SKM-1 treated with dmso at 0.1 percent for 144 hours (cell line): Measurements from ENCODE around the gene CD99.

Source experiments
- DNase-seq: peaks from one replicate; lab custom pipeline; 2025; ENCODE audit not compliant: unreplicated experiment; lab: John Stamatoyannopoulos, UW

Gene CD99

GRCh38 chrX:2690856-2691542, at the start of gene CD99:
Gene CD99 (plus strand): TSS chrX:2691295. CDS start chrX:2691361, 66 bp downstream.
- no peak for DNase-seq

- DNase-seq: no peak
These were observed 48.9 kb upstream of the CD99 start for GRCh38 chrX:2642146-2642545.

- no peak for DNase-seq
These were observed 48.3 kb upstream of the CD99 start for GRCh38 chrX:2642791-2643190.

GRCh38 chrX:2643880-2644279, 47.2 kb upstream of the CD99 start:
- no peak for DNase-seq

DNA sequence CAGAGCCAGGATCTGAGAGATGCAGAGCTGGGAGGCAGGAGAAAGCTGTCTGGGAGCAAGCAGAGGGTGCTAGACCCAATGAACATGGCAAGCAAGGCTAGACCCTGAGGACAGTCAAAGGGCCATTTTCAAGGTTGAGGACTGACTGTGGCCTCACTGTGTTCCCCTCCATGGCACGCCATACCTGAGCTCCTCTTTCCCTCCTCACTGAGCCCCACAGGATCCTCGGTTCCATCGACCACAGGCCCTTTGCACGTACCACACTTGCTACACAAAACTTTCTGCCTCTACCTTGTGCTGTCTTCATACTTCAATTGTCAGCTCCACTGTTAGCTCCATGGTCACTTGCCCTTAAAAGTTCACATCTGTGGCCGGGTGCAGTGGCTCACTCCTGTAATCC, 45.5 kb upstream of the CD99 start:
- DNase-seq: no peak

DNA sequence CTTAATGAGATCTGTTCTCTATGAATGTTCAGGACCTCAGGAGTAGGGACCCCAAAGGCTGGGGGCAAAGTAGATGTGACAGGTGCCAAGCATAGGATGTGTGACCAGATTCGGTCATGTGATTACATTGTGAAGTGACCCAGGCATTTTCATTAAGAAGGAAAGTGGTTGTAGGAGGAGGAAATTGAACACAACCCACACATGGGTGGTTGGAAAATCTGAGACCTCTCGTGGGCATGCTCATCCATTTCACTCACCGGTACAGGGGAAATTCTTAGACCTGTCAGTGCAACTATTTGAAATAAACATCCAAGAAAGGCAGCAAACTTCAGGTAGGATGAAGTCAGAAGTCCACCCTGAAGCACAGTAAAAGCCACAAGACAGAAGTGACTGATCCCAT, 43.5 kb upstream of the CD99 start:
- DNase-seq: no peak

- DNase-seq: no peak
These were observed 41.1 kb upstream of the CD99 start for GRCh38 chrX:2650037-2650436.

DNA sequence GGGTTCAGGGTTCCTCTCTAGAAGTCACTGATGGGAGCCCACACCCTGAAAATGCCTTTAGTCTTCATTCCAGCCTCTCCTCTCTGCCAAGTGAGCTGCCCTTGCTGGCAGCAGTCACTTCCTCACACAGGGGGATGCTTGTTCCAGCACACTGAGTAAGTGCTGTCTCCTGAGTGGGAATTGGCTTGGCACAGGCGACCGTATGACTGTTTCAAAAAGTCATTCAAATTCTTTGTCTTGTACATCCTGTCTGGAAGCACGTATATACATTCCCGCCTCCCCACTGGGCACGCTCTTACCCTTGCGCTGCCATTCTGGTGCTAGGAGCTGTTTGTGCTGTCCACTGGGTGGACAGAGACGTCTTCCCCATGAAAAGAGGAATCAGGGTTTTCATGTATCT, 40.2 kb upstream of the CD99 start:
- DNase-seq: no peak

GRCh38 chrX:2652106-2652505, 39.0 kb upstream of the CD99 start:
- no peak for DNase-seq

DNA sequence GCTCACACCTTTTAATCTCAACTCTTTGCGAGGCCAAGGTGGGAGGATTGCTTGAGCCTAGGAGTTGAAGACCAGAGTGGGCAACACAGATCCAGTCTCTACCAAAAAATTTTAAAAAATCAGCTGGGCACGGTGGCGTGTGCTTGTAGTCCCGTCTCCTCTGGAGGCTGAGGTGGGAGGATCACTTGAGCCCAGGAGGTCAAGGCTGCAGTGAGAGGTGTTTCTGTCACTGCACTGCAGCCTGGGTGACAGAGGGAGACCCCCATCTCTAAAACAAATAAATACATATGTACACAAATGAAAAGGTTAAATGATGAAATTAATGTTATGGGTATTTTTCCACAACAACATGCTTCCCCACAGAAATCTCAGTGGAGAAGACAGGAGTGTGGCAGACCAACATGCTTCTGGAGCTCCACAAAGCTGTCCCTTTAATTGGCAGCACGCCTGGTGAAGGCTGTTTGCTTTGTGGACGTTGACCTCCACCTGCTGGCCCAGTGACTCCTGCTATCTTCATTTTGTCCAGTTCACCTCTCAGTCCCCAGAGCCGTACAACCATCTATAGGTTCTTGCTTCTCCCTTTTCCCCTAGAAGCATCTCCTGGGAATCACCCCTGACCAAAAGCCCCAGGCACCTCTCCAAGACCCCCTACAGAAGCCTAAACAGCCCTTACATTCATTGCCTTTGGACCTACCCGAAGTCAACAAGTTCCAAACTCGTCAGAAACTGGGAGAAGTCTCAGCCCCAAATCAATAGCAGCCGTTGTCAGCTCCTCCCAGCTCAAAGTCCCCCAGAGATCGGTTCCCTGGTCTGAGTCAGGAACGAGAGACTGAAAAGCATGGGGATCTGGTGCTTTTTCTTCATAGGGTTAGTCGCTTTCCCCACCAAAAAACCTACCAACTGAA, 36.4 kb upstream of the CD99 start:
- no peak for DNase-seq

DNA sequence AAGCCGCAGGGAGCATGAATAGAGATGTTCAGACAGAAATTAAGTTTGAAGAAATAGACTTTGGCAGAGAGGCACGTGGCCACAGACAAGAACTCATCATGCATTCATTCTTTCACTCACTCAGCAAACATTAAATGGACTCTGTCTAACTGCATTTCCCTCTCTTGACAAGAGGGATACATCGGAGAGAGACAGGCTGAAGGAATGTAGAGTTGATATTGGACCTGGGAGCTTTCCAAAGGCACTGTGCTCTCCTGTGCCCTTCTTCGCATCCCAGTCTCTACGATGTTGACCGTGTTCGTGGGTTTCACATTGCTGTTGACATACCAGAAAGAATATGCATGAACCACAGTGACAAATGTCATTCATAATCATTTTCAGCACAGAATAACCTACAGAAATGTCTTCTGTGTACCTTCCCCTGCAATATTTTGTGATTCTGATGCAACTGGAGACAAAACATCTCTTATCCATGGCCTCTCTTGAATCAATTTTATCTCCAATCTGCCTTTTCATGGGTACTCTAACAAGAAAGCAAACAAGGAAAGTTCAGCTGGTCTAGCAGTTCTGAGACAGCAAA, 34.7 kb upstream of the CD99 start:
- no peak for DNase-seq

- DNase-seq: no peak
These were observed 33.5 kb upstream of the CD99 start for GRCh38 chrX:2657532-2658113.

GRCh38 chrX:2658585-2659292, 32.4 kb upstream of the CD99 start:
- no peak for DNase-seq

DNA sequence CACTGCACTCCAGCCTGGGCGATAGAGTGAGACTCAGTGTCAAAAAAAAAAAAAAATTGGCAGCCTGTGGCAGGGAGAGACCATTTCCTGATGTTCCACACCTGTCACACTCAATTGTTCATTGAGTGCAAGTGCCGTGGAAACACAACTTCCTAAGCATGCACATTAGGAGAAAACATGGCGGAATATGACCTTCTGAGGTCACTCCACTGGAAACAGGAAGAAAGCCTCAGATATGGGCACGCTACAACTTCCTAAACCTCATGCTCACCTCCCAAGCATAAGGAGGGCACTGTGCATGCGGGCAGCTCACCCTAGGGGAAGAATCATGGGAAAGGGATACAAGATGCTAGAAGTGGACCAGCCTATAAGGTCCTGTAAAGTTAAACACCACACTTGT, 28.5 kb upstream of the CD99 start:
- DNase-seq: no peak

DNA sequence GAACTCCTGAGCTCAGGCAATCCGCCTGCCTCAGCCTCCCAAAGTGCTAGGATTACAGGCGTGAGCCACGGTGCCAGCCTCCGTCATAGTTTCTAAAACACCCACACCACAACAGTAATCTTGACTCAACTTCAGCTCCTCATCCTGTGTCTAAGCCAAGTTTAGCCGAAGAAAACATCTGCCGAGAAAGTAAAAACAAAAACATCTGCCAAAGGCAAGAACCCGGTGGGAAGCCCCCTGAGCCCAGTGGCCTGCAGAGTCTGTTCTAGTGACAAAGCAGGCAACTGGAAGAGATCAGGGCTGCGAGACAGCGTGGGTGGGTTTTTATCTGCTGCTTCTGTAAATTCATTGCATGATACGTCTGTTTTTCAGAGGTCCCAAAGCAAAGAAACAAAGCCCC, 26.6 kb upstream of the CD99 start:
- DNase-seq: no peak

DNA sequence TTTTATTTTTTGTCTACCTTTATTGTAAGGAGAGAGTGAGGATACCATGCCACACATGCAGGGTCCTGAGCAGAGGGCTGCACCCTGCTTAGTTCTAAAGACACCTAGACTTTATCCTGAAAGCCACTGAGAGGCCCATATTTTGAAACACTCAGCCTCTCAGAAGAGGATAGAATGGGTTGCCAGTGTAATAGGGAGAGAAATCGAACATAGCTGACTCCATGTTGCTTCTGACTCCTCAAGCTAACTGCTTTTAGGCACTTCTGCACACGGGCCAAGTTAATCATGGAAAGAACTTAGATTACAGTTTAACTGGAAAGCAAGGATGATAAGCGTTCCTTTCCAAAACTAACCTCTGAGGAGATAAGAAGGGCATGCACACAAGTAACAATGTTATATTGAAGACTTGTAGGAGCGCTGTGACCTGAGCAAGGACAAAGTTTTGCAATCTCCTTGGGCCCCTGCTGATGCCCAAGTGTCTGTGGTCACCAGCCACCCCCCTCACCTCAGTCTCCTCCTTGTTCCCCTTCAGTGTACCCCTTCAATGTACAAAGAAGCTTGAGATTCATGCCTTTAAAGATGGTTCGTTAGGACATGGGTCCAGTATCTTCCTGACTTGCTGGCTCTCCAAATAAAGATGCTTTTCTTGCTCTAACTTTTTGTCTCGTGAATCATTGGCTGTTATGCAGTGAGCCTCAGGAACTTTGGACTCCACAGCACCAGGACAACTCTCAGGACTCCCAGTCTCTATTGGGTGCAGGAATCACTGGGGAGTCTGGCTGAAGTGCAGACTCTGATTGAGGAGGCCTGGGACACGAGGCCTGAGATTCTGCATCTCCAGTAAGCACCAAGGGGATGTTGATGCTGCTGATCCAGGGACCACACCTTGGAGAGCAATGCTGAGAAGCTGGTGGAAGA, 25.4 kb upstream of the CD99 start:
- no peak for DNase-seq

- DNase-seq: no peak
These were observed 24.6 kb upstream of the CD99 start for GRCh38 chrX:2666491-2666890.

GRCh38 chrX:2670978-2671377, 20.1 kb upstream of the CD99 start:
- DNase-seq: no peak

DNA sequence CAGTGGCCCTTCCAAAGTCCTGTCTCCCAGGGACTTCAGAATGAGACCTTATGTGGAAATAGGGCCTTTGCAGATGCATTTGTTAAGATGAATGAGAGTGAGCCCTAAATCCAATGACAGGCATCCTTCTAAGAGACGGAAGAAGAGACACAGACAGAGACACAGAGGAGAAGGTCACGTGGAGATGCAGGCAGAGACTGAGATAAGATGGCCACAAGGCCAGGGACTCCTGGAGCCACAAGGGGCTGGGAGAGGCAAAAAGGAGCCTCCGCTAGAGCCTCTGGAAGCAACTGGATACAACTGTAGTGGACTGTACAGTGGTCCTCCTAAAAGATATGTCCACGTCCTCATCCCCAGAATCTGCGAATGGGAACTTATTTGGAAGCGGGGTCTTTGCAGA, 19.0 kb upstream of the CD99 start:
- DNase-seq: no peak

DNA sequence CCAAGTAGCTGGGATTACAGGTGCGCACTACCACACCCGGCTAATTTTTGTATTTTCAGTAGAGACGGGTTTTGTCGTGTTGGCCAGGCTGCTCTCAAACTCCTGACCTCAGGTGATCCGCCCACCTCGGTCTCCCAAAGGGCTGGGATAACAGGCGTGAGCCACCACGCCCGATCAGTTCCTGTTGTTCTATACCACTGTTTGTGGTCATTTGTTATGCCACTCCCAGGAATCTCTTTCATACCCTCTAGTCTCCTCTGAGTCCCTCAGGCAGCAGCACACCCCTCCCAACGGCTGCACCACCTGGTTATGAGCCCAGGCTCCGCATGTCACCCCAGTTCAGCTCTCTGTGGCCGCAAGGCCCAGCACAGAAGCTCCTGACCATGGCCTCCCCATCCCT, 17.5 kb upstream of the CD99 start:
- no peak for DNase-seq
